GM12801 (cell line): ENCODE results near the gene IFI44L.

ENCODE experiments used
- CTCF ChIP-seq: IDR thresholded peaks from one replicate; pipeline ENCODE4 v1.5.1; 2011; ENCODE audit warnings: control low read depth; ENCODE audit not compliant: insufficient read length; ENCODE audit errors: extremely low read depth

IFI44L gene

GRCh38 chr1:78619803-78620579 is at the start of gene IFI44L:
Gene IFI44L (plus strand): TSS chr1:78620448. CDS start chr1:78627916, 7,468 bp downstream.
- no peak for TF ChIP-seq CTCF

GRCh38 chr1:78570539-78570938 is 49.7 kb upstream of the IFI44L start:
- no peak for TF ChIP-seq CTCF

- TF ChIP-seq CTCF = no peak
Observed at GRCh38 chr1:78577257-78578100, 42.8 kb upstream of the IFI44L start.

GRCh38 chr1:78586572-78586971 is 33.7 kb upstream of the IFI44L start:
- no peak for TF ChIP-seq CTCF

GRCh38 chr1:78587211-78587610 is 33.0 kb upstream of the IFI44L start:
- TF ChIP-seq CTCF = no peak

GRCh38 chr1:78591971-78592370 is 28.3 kb upstream of the IFI44L start:
- TF ChIP-seq CTCF = no peak

GRCh38 chr1:78599294-78599693 is 21.0 kb upstream of the IFI44L start:
- no peak for TF ChIP-seq CTCF
